ENCODE results near the gene GPR151. TPM values are rescaled to one million over a fixed set of nuclear protein-coding genes. Genes with fewer than 3 reads are reported as not detected.

The GPR151 gene
- total RNA-seq, 1 experiment from 2014 or later = not detected

DNA sequence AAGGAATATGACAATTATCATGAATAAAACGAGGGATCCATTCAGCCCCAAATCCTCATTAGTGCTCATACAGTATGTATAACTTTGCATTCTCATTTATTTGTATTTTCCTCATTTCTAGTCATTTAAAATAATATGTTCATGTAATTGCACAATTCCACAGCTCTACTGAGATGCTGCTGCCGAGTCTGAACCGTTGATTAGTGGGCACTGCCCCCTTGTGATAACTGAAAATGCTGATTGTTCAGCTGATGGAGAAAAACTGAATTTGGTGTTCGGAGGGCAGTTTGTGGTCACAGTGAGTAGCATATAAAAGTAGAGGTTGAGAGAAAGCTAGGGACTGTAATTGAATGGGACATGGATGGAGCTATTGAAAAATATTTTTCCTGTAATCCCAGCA is 12.2 kb upstream of the GPR151 start:
- peak; percentile 43 for DNase-seq (ENCODE audit: low read depth, low spot score)
- in situ Hi-C loops (cut with HindIII; ENCODE audit: low pct_unique_long_range_greater_than_20kb, low sequenced_read_pairs) = no loop called here

DNA sequence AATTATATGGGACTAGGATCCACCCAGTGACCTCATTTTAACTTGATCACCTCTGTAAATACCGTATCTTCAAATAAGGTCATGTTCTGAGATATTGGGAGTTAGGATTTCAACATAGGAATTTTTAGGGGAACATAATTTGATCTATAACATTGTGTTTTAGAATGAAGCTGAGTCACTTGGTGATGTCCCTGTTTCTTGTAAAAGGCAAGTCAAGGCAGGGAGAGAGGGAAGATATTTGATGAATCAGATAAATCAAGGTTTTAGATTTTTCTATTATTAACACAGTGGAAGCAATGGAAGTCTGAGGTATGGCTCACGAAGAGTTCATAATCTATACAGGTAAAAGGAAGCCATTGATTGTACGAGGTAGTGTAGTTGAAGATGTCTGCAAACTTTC is 11.8 kb upstream of the GPR151 start:
- in situ Hi-C loops (cut with HindIII; ENCODE audit: low pct_unique_long_range_greater_than_20kb, low sequenced_read_pairs) = no loop called here
- DNase-seq (ENCODE audit: low read depth, low spot score) = no peak

DNA sequence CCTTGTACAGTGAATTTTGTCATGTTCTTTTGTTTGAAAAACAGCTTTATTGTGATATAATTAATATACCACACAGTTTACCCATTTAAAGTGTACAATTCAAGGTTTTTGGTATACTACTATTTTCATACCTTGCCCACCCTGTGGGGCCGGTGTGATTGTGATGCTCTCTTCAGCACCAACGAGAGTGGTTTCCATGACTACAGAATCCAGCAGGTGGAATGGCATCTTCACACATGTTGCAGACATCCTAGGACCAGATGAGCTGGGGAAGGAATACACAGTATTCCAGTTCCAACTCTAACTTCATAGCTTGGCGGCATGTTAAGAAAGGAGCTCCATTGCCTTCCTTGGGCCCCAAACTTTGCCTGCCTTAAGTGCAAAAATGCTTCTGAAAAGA is 7.7 kb upstream of the GPR151 start:
- no peak for DNase-seq (ENCODE audit: low read depth, low spot score)
- in situ Hi-C loops (cut with HindIII; ENCODE audit: low pct_unique_long_range_greater_than_20kb, low sequenced_read_pairs) = no loop called here

DNA sequence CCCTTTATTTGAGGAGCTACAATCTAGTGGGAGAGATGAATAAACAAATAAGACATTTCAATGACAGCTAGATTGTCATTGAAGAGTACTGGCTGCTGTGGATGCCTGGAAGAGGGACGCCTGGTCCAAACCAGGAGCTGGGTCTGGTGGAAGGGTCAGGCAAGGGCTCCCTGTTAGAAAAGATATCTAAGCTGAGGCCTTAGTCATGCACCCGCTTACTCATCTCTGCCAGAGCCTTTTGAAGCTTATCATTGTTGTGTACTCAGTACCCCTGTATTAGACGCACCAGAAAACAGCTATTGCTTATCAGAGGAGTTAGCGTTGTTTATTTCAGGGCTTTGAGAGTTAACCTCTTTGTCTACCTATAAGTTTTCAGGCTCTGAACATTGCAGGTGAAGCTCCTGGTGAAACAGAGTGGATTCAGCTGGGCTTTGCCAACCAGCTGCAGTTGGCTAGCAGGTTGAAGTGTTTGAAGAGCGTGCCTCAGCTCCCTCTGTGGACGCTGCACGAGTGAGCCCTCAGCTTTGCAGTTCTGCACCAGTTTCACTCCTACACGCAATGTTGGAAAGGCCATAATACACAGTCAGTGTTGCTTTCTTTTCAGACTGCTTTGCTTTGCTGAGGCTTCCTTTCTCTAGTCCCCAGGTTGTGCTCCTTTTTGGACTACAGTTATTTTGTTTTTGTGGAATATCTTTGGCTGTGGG is 5.6 kb upstream of the GPR151 start:
- no peak for DNase-seq (ENCODE audit: low read depth, low spot score)
- in situ Hi-C loops (cut with HindIII; ENCODE audit: low pct_unique_long_range_greater_than_20kb, low sequenced_read_pairs) = no loop called here

DNA sequence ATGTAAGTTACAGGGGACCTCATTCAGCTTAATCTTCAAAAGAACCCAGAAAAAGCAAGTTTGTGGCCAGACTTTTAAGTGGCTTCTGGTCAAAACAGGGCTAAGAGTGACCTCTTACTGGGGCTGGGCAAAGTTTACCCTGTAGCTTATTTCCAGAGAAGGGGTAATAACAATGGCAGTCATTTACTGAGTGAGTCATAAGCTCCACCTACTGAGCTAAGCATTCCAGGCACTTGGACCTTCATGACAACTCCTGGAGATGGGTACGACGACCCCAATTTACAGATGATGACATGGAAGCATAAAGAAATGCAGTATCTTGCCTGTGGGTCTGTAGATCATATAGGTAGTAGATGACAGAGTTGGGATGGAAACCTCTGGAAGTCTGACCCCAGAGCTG is 4.7 kb upstream of the GPR151 start:
- in situ Hi-C loops (cut with HindIII; ENCODE audit: low pct_unique_long_range_greater_than_20kb, low sequenced_read_pairs) = no loop called here
- no peak for DNase-seq (ENCODE audit: low read depth, low spot score)

DNA sequence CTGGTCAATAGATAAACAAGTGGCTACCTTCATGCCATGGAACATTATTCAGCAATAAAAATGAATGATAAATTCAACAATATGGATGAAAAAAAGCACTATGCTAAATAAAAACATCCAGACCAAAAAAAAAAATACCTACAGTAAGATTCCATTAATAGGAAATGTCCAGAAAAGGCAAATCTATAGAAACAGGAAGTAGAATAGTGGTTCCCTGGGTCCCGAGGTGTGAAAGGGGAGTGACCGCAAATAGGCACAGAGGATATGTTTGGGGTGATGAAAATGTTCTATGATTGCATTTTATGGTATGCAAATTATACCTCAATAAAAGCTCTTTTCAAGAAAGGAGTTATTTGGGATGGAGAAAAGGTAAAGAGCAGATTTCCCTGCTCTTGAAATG is 3.6 kb upstream of the GPR151 start:
- no peak for DNase-seq (ENCODE audit: low read depth, low spot score)
- in situ Hi-C loops (cut with HindIII; ENCODE audit: low pct_unique_long_range_greater_than_20kb, low sequenced_read_pairs) = no loop called here

DNA sequence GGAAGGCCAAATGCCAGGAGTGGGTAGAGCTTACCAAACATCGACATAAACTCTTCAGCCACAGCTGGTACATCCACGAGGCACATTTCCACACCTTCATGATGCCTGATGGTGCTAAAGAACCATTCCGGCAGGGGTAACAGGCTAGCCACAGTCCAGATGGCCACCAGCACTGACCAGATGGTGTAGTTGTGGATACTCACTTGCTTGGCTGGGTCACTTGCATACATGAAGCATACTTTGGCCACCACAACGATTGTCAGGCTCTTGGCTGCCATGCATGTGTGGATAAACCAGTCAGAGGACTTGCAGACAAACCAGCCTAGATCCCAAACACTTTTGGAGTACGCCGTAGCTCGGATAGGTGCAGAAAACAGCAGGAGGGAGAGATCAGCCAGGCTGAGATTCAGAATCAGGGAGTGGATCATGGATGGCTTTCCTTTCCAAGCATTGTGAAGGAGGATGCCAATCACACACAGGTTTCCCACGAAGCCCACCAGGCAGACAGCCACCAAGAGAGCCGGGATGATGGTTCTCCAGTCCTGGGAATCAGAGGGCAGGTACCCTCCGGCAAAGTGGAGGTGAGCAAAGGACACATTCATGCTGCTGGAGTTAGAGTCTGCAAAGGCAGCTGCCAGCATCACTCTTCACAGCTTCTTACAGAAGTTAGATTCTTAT is 378 bp downstream of the GPR151 start:
- in situ Hi-C loops (cut with HindIII; ENCODE audit: low pct_unique_long_range_greater_than_20kb, low sequenced_read_pairs) = no loop called here
- DNase-seq (ENCODE audit: low read depth, low spot score) = no peak

DNA sequence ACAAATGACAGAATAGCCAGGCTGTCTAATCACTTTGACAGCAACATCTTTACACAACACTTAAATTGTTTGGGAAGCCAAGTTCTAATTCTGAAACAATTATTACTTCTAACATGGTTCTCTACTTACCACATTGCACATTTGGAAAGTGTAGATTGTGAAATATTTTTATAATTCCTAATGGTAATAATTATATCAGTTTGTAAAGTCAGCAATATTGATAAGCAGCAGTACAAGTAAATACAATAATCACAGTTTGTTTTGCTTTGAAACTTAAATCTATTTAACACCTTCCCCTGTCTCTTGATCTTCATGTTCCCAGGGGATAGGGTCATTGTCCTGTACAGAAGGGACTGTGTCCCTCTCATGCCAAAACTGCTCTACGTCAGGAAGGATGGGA is 1.4 kb downstream of the GPR151 start:
- no peak for DNase-seq (ENCODE audit: low read depth, low spot score)
- in situ Hi-C loops (cut with HindIII; ENCODE audit: low pct_unique_long_range_greater_than_20kb, low sequenced_read_pairs) = no loop called here

DNA sequence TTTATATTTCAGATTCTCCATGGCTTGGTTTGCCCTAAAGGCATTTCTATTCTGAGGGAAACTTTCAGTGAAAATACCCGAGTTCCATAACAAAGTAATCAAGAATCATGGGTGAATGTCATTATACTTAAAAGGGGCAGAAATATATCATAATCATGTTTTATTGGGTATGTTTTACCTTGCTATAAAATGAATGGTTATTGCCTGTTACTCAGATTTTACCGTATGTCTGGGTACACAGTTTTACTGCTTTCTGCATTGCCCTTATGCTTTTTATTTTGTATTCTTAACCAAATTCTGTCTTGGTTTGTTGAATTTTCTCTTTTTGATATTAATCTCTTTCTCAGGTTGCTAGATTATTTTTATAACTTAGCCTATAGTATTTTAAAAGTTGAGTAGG is 2.5 kb downstream of the GPR151 start:
- no peak for DNase-seq (ENCODE audit: low read depth, low spot score)
- in situ Hi-C loops (cut with HindIII; ENCODE audit: low pct_unique_long_range_greater_than_20kb, low sequenced_read_pairs) = no loop called here

DNA sequence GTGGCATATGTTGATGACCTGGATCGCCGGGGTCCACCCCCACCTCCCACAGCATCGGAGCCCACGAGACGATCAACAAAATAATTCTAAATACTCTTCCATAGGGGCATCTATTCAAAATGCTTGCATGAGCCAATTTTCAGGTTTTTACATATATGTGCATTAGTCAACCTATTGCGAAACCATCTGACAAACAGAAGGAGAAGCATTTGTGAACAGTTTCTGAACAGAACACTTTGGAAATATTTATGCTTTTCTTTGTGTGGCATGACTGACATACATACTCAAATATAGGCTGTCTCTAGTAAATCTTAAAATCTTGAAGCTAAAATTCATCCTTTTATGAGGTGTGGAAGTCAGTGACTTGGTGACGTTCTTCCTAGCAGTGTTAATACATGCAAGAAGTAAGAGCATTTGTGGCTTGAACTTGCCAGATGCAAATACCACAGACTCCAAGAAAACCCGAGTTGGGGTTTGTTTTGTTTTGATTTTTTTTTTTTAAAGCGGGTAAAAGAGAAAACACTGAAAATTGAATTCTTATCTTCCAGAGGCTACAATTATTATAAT is 5.3 kb downstream of the GPR151 start:
- DNase-seq (ENCODE audit: low read depth, low spot score) = no peak

DNA sequence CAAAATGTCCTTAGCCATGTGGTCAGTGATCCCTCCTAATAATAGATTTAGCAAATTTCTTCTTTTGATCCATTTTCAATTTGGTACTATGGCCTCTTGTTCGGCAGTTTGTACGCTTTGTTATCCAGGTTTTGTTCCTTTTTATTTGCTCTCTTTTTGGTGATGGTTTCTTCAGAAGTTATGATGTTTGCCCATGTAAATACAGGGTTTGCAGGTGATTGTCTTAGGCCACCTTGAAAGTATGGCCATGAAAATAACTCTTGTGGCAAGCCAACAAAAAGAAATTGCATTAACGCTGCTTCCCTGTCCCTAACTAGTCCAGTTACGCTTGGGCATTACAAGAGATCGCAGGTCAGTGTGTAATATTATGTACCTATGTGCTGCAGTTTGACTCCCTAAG is 8.6 kb downstream of the GPR151 start:
- in situ Hi-C loops (cut with HindIII; ENCODE audit: low pct_unique_long_range_greater_than_20kb, low sequenced_read_pairs) = no loop called here
- no peak for DNase-seq (ENCODE audit: low read depth, low spot score)

More for the DNA sequence above, 5.3 kb downstream of the GPR151 start:
- in situ Hi-C loops (cut with HindIII; ENCODE audit: low pct_unique_long_range_greater_than_20kb, low sequenced_read_pairs) = no loop called here

DNA sequence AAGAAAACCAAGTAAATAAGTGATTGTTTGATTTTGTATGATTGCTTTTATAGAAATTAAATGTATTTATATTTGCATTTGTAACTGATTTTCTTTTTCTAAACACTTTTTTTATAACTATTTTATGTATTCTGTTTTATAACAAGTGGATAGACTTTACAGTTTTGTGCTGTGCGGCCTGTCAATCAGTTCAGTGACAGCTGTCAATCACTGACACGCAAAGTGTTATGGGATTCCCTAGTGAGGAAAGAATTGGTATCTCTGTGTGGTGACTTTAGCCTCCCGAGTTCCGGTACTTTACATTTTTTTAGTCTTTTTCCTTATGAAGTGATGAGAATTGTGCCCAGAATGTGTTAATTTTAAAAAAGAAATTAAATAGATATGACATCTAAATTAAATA is 16.3 kb downstream of the GPR151 start:
- in situ Hi-C loops (cut with HindIII; ENCODE audit: low pct_unique_long_range_greater_than_20kb, low sequenced_read_pairs) = no loop called here
- no peak for DNase-seq (ENCODE audit: low read depth, low spot score)

DNA sequence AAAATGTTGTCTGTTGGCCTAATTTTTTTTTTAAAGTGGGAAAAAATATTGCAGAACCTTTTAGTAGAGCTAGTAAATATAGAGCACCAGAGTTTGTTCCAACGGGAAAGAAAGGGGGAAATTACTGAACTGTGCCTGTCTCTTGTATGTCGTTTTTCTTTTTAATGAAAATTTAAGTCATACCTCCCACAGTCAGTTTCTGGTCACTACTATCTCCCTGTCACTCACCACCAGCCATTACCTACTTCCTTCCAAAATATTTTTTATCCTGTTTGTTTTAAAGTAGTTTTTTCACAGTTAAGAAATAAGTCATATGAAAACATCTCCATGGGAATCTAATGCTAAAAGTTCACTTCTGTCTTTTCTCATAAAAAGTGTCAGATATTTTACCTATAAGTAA is 21.3 kb downstream of the GPR151 start:
- in situ Hi-C loops (cut with HindIII; ENCODE audit: low pct_unique_long_range_greater_than_20kb, low sequenced_read_pairs) = no loop called here
- no peak for DNase-seq (ENCODE audit: low read depth, low spot score)

DNA sequence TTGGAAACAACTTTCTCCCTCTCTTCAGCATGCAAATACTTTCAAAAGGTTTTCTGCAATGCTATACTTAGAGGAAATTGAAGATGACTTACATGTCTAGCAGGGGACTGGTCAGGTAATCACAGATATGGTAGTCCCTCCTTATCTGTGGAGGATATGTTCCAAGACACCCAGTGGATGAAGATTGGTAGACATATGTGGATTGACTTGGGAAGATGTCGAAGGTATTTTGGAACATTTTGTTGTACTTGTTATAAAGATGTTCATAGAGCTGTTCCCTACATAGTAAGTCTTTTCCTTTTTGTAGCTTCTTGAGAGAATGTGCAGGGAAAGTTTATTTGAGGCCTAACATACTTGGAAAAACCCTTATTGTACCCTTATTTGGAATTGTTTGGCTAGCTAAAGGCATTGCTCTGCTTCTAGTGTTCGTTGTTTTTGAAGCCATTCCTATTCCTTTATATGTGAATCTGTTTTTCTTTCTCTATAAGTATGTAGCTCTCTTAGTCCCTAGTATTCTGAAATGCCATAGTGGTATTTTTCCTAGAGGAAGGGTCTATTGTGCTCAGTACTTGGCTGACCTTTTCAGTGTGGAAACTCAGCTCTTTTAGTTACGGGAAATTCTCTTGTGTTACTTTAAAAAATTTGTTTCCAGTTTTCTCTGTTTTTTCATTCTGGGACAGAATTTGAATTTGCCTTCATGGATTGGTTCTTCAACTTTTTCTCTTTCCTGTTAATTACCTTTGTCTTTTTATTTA is 25.7 kb downstream of the GPR151 start:
- DNase-seq (ENCODE audit: low read depth, low spot score) = no peak
- in situ Hi-C loops (cut with HindIII; ENCODE audit: low pct_unique_long_range_greater_than_20kb, low sequenced_read_pairs) = no loop called here

DNA sequence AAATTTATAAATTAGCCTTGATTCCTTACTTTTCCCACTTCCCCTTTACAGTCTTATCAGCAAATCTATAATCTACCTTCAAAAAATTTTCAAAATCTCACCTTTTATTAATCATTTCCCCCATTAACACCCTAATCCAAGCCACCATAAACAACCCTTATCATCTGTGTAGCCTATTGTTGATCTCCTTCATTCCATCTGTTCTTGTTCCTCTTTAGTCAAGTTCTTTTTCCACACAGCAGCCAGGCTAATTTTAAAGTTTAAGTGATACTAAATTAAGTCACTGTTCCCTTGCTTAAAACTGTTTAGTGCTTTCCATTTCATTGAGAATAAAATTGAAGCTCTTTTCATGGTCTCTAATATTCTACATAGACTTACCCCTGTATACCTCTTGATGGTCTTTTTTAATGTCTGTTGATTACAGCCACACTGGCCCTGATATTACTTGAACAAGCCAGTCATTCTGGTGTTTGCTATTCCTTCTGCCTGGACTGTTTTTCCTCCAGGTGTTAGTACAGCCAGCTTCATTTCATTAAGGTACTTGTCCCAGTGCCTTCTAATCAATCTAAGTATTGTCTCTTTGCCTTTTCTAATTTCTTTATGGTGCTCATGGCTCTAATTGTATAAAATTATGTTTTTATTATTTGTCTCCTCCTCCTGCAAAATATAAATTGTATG is 31.1 kb downstream of the GPR151 start:
- in situ Hi-C loops (cut with HindIII; ENCODE audit: low pct_unique_long_range_greater_than_20kb, low sequenced_read_pairs) = no loop called here
- DNase-seq (ENCODE audit: low read depth, low spot score) = no peak

DNA sequence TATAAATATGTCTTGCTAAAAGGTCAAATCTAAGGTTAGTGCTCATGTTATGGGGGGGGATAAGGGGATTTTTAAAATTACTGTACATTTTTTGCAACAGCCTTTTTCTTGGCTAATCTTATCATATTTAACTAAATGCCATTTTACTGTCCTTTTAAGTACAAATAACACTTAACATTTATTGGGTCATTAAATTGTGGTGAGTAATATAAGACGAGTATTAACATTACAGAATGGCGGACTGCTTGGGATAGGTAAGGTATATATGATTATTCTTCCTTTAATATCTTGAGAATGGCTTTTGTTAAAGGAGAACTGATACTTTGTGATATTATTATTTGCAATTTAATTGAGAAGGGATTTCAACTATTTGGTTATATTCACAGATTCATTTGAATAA is 33.2 kb downstream of the GPR151 start:
- no peak for DNase-seq (ENCODE audit: low read depth, low spot score)
- in situ Hi-C loops (cut with HindIII; ENCODE audit: low pct_unique_long_range_greater_than_20kb, low sequenced_read_pairs) = no loop called here

DNA sequence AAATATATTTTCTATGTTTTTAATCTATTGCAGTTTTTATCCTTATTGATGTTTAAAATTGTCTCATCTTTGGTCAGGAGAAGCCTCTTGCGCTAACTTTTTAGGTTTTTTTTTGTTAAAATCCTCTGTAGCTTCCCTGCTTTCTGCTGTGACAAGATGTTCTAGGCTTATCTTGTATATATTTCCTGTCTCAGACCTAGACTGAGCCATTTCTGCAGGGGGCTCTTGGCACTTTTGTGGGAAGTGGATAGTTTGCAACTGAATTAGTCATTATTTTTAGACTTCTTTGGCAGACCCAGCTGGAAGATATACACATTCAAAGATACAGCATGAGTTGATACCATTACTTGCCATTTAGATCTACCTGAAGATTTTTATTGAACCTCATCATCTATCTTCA is 40.1 kb downstream of the GPR151 start:
- in situ Hi-C loops (cut with HindIII; ENCODE audit: low pct_unique_long_range_greater_than_20kb, low sequenced_read_pairs) = no loop called here
- no peak for DNase-seq (ENCODE audit: low read depth, low spot score)

DNA sequence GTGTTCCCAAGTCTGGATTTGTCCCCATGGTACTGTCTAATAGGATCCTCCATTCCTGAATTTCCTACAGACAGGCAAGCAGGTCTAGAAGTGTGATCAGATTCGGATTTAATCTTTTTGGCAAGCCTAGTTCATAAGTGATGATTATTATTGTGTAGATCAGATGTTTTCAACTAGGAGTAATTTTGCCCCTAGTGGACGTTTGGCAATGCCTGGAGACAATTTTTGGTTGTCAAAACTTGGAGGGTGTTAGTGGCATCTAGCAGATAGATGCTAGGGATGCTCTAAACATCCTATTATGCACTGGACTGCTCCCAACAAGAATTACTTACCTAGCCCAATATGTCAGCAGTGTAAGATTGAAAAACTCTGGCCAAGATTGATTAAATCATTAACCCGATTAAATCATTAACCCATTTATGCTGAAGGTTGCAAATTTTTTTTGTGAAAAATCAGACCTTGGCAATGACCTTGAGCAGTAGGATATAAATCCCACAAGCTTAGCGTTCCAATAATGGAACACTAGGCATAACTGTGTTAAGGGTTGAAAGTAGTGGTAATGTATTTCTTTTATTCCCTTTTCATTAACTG is 40.7 kb downstream of the GPR151 start:
- DNase-seq (ENCODE audit: low read depth, low spot score) = peak; percentile 41
- in situ Hi-C loops (cut with HindIII; ENCODE audit: low pct_unique_long_range_greater_than_20kb, low sequenced_read_pairs) = no loop called here

Measured in SK-MEL-5 (cell line).